Left kidney (tissue), 2 donors: Measurements from ENCODE around the gene ANGPTL8. TPM values are rescaled to one million over a fixed set of nuclear protein-coding genes. Genes with fewer than 3 reads are reported as not detected.

ENCODE experiments used
- DNase-seq: peaks from one replicate; pipeline ENCODE4 v3.0.0-alpha.2; 2013
- polyA plus RNA-seq: library from polyadenylated mRNA; unstranded; fragments of 120-200 nt; gene quantifications from one replicate; pipeline ENCODE4 v1.2.1, GENCODE V29; 2013; ENCODE audit not compliant: insufficient read length

The ANGPTL8 gene
- polyA plus RNA-seq, 1 donor, result 0.62 TPM

- DNase-seq, result peak; percentile 48
Measured at GRCh38 chr19:11261431-11261970, 22.1 kb downstream of the ANGPTL8 start.

- no peak for DNase-seq
Measured at GRCh38 chr19:11261971-11262839, 22.8 kb downstream of the ANGPTL8 start, which contains the start of gene DOCK6. Gene DOCK6 (minus strand): TSS chr19:11262524. CDS start chr19:11262440, 84 bp downstream.

GRCh38 chr19:11263726-11264125, 24.3 kb downstream of the ANGPTL8 start:
- no peak for DNase-seq

- DNase-seq, result peak; percentile 66
Measured at GRCh38 chr19:11264452-11265176, 25.2 kb downstream of the ANGPTL8 start.

- no peak for DNase-seq
Measured at GRCh38 chr19:11265177-11265784, 25.9 kb downstream of the ANGPTL8 start.

GRCh38 chr19:11265785-11266236, 26.4 kb downstream of the ANGPTL8 start:
- no peak for DNase-seq

GRCh38 chr19:11267316-11268085, 28.1 kb downstream of the ANGPTL8 start:
- no peak for DNase-seq

GRCh38 chr19:11268783-11269267, 29.4 kb downstream of the ANGPTL8 start:
- peak; percentile 82 for DNase-seq

- DNase-seq, result no peak
Measured at GRCh38 chr19:11269408-11269807, 30.0 kb downstream of the ANGPTL8 start.

GRCh38 chr19:11273296-11273695, 33.9 kb downstream of the ANGPTL8 start:
- no peak for DNase-seq

- no peak for DNase-seq
Measured at GRCh38 chr19:11273989-11274388, 34.6 kb downstream of the ANGPTL8 start.

GRCh38 chr19:11274533-11275086, 35.2 kb downstream of the ANGPTL8 start:
- no peak for DNase-seq

- DNase-seq, result no peak
Measured at GRCh38 chr19:11278670-11279069, 39.3 kb downstream of the ANGPTL8 start.

- DNase-seq, result no peak
Measured at GRCh38 chr19:11279505-11280236, 40.3 kb downstream of the ANGPTL8 start.

GRCh38 chr19:11281356-11282049, 42.1 kb downstream of the ANGPTL8 start:
- no peak for DNase-seq

- DNase-seq, result no peak
Measured at GRCh38 chr19:11284515-11284914, 45.1 kb downstream of the ANGPTL8 start.

- no peak for DNase-seq
Measured at GRCh38 chr19:11286312-11286974, 47.0 kb downstream of the ANGPTL8 start.

- no peak for DNase-seq
Measured at GRCh38 chr19:11288349-11288748, 48.9 kb downstream of the ANGPTL8 start.

GRCh38 chr19:11290256-11290655, 50.8 kb downstream of the ANGPTL8 start:
- DNase-seq, result no peak
